ENCODE data around the gene LRRTM4. TPM values are rescaled to one million over a fixed set of nuclear protein-coding genes. Genes with fewer than 3 reads are reported as not detected.

The LRRTM4 gene
- total and polyA plus RNA-seq, 2 experiments from 2014 or later: 0.44 to 6.5 TPM

GRCh38 chr2:76813084-76813483, 709.1 kb downstream of the LRRTM4 start:
- no peak for TF ChIP-seq EZH2phosphoT487 (IDR thresholded peaks at IDR 0.05; ENCODE audit: low read depth, severe bottlenecking, unreplicated experiment)
- no peak for TF ChIP-seq EZH2 (IDR thresholded peaks at IDR 0.05; ENCODE audit: borderline replicate concordance)
- no peak for TF ChIP-seq CTCF (IDR thresholded peaks at IDR 0.05; ENCODE audit: poor library complexity)
- H3K4me2 ChIP-seq: no peak overlapping the region
- no peak overlapping the region for H3K4me3 ChIP-seq
- no peaks in the 10 kb centered on the region for H3K9me2 ChIP-seq (replicated peaks; ENCODE audit: insufficient read depth)
- no peaks in the 10 kb centered on the region for H3K36me3 ChIP-seq (replicated peaks; ENCODE audit: insufficient read depth, low read depth)
- no peak overlapping the region for H2AFZ ChIP-seq
- no peaks in the 10 kb centered on the region for H3K9me3 ChIP-seq (ENCODE audit: low read depth)
- H3K27me3 ChIP-seq: no peaks in the 10 kb centered on the region
- DNase-seq (ENCODE audit: low spot score): no peak
- WGBS (ENCODE audit: low lambda C conversion rate, missing lambda C conversion rate): 94% methylated on average over 1 of the region's 1 CpG
- no peaks in the 10 kb centered on the region for H4K20me1 ChIP-seq (ENCODE audit: insufficient read depth, poor library complexity, severe bottlenecking)
- no peaks in the 10 kb centered on the region for H3K79me2 ChIP-seq
- no peaks in the 10 kb centered on the region for H3K4me1 ChIP-seq (ENCODE audit: insufficient read depth)
- no peak overlapping the region for H3K27ac ChIP-seq

GRCh38 chr2:76812156-76812555, 710.0 kb downstream of the LRRTM4 start:
- Histone ChIP-seq H3K4me1 (ENCODE audit: insufficient read depth) (no peaks in the 10 kb centered on the region), H2AFZ (no peak overlapping the region), H3K9me2 (replicated peaks; ENCODE audit: insufficient read depth) (no peaks in the 10 kb centered on the region), H3K27me3 (no peaks in the 10 kb centered on the region), H3K4me2 (no peak overlapping the region), H3K27ac (no peak overlapping the region), H3K36me3 (replicated peaks; ENCODE audit: insufficient read depth, low read depth) (no peaks in the 10 kb centered on the region), H3K9me3 (ENCODE audit: low read depth) (no peaks in the 10 kb centered on the region), H4K20me1 (ENCODE audit: insufficient read depth, poor library complexity, severe bottlenecking) (no peaks in the 10 kb centered on the region), H3K4me3 (no peak overlapping the region), H3K79me2 (no peaks in the 10 kb centered on the region)
- no peak for DNase-seq (ENCODE audit: low spot score)
- TF ChIP-seq CTCF (IDR thresholded peaks at IDR 0.05; ENCODE audit: poor library complexity) (no peak), EZH2phosphoT487 (IDR thresholded peaks at IDR 0.05; ENCODE audit: low read depth, severe bottlenecking, unreplicated experiment) (no peak), EZH2 (IDR thresholded peaks at IDR 0.05; ENCODE audit: borderline replicate concordance) (no peak)

GRCh38 chr2:76809136-76809535, 713.0 kb downstream of the LRRTM4 start:
- no peaks in the 10 kb centered on the region for H3K79me2 ChIP-seq
- H4K20me1 ChIP-seq (ENCODE audit: insufficient read depth, poor library complexity, severe bottlenecking): no peaks in the 10 kb centered on the region
- H3K9me2 ChIP-seq (replicated peaks; ENCODE audit: insufficient read depth): no peaks in the 10 kb centered on the region
- H3K4me3 ChIP-seq: no peak overlapping the region
- no peak overlapping the region for H2AFZ ChIP-seq
- no peaks in the 10 kb centered on the region for H3K36me3 ChIP-seq (replicated peaks; ENCODE audit: insufficient read depth, low read depth)
- TF ChIP-seq EZH2 (IDR thresholded peaks at IDR 0.05; ENCODE audit: borderline replicate concordance) (no peak), CTCF (IDR thresholded peaks at IDR 0.05; ENCODE audit: poor library complexity) (no peak), EZH2phosphoT487 (IDR thresholded peaks at IDR 0.05; ENCODE audit: low read depth, severe bottlenecking, unreplicated experiment) (no peak)
- DNase-seq (ENCODE audit: low spot score): no peak
- no peaks in the 10 kb centered on the region for H3K9me3 ChIP-seq (ENCODE audit: low read depth)
- no peak overlapping the region for H3K4me2 ChIP-seq
- H3K27me3 ChIP-seq: no peaks in the 10 kb centered on the region
- no peak overlapping the region for H3K27ac ChIP-seq
- H3K4me1 ChIP-seq (ENCODE audit: insufficient read depth): no peaks in the 10 kb centered on the region
- 38% methylated on average over 1 of the region's 1 CpG for WGBS (ENCODE audit: low lambda C conversion rate, missing lambda C conversion rate)

- DNase-seq (ENCODE audit: low spot score): no peak
- H4K20me1 ChIP-seq (ENCODE audit: insufficient read depth, poor library complexity, severe bottlenecking): no peaks in the 10 kb centered on the region
- no peak overlapping the region for H3K4me3 ChIP-seq
- no peaks in the 10 kb centered on the region for H3K36me3 ChIP-seq (replicated peaks; ENCODE audit: insufficient read depth, low read depth)
- no peaks in the 10 kb centered on the region for H3K9me3 ChIP-seq (ENCODE audit: low read depth)
- WGBS (ENCODE audit: low lambda C conversion rate, missing lambda C conversion rate): 14% methylated on average over 1 of the region's 1 CpG
- no peaks in the 10 kb centered on the region for H3K9me2 ChIP-seq (replicated peaks; ENCODE audit: insufficient read depth)
- H3K27me3 ChIP-seq: no peaks in the 10 kb centered on the region
- H3K79me2 ChIP-seq: no peaks in the 10 kb centered on the region
- H3K4me2 ChIP-seq: no peak overlapping the region
- no peak overlapping the region for H2AFZ ChIP-seq
- H3K4me1 ChIP-seq (ENCODE audit: insufficient read depth): no peaks in the 10 kb centered on the region
- TF ChIP-seq CTCF (IDR thresholded peaks at IDR 0.05; ENCODE audit: poor library complexity): no peak
- TF ChIP-seq EZH2phosphoT487 (IDR thresholded peaks at IDR 0.05; ENCODE audit: low read depth, severe bottlenecking, unreplicated experiment): no peak
- no peak for TF ChIP-seq EZH2 (IDR thresholded peaks at IDR 0.05; ENCODE audit: borderline replicate concordance)
- H3K27ac ChIP-seq: no peak overlapping the region
Observed at GRCh38 chr2:76808732-76809131, 713.4 kb downstream of the LRRTM4 start.

Measured in hepatocyte (in vitro differentiated cells).